MM.1S (cell line): Measurements from ENCODE around the gene DAAM2.

Experiments
- EZH2 ChIP-seq: fragments of 300-600 bp; sonication (generic); optimal IDR thresholded peaks from 2 replicates; pipeline ENCODE3; 2017; ENCODE audit warnings: low read depth, mild to moderate bottlenecking, antibody characterized with exemption, low read length, mixed read lengths
- TF ChIP-seq, protein P1 (sequence below): fragments of 300-600 bp; sonication (generic); IDR thresholded peaks from 2 replicates; pipeline ENCODE4 v1.5.1; 2016; ENCODE audit warnings: antibody characterized with exemption, low read length, mixed read lengths

DNA sequence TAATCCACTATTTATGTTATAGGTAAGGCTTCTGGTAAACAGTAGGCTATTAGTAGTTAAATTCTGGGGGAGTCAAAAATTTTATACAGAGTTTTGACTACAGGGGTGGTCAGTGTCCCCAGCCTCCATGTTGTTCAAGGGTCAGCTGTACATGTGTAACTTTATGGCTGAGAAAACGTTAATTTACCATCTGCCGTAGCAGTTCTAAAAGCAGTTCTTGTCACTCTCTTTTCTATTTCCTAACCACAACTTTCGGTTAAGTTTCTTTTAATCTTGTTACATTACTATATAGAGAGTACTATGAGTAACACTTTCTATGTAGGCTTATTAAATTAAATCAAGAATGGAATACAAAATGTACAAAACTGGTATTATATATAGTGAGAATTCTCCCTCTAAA, 45.4 kb upstream of the DAAM2 start:
- no peak for TF ChIP-seq EZH2
- TF ChIP-seq, protein P1, sequence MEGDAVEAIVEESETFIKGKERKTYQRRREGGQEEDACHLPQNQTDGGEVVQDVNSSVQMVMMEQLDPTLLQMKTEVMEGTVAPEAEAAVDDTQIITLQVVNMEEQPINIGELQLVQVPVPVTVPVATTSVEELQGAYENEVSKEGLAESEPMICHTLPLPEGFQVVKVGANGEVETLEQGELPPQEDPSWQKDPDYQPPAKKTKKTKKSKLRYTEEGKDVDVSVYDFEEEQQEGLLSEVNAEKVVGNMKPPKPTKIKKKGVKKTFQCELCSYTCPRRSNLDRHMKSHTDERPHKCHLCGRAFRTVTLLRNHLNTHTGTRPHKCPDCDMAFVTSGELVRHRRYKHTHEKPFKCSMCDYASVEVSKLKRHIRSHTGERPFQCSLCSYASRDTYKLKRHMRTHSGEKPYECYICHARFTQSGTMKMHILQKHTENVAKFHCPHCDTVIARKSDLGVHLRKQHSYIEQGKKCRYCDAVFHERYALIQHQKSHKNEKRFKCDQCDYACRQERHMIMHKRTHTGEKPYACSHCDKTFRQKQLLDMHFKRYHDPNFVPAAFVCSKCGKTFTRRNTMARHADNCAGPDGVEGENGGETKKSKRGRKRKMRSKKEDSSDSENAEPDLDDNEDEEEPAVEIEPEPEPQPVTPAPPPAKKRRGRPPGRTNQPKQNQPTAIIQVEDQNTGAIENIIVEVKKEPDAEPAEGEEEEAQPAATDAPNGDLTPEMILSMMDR, result no peak
